H1 (cell line): ENCODE measurements around the gene LHX5. TPM values are rescaled to one million over a fixed set of nuclear protein-coding genes. Genes with fewer than 3 reads are reported as not detected.

ENCODE experiments used
- CTCF ChIA-PET: fragments of 300-600 bp; sonication (Branson Sonifier 250); formaldehyde crosslinking; loops from one replicate; lab custom pipeline; 2021; ENCODE audit not compliant: partially characterized antibody; lab: Charles Lee
- POLR2A ChIA-PET: fragments of 300-600 bp; sonication (Branson Sonifier 250); formaldehyde crosslinking; loops from one replicate; lab custom pipeline; 2021; ENCODE audit warnings: inconsistent platforms; ENCODE audit not compliant: partially characterized antibody; lab: Charles Lee
- DNase-seq, 2 experiments: peaks; one replicate each; pipeline versions ENCODE4 v3.0.0 to v3.0.0-alpha.2; 2010 to 2022; ENCODE audit warnings: low spot score in 2 of 2, low read depth in 1 of 2, mixed read lengths in 1 of 2
- FAIRE-seq: peaks from 2 replicates; lab custom pipeline; 2011; peaks lifted over from hg19 to GRCh38; lab: Jason Lieb, UNC
- H2AFZ ChIP-seq: 2 replicates; pipeline ENCODE4 v1.8.1; 2012; ENCODE audit warnings: low read length, inconsistent platforms
- H2AK5ac ChIP-seq: 2 replicates; pipeline ENCODE4 v1.6.1; 2013; ENCODE audit warnings: low read depth, low read length
- H2BK120ac ChIP-seq: replicated peaks from 2 replicates; pipeline ENCODE3; 2013; ENCODE audit warnings: low read depth, low read length, inconsistent platforms
- H2BK12ac ChIP-seq: 2 replicates; pipeline ENCODE4 v1.6.1; 2013; ENCODE audit warnings: low read depth, low read length
- H2BK15ac ChIP-seq: 2 replicates; pipeline ENCODE4 v1.6.1; 2013; ENCODE audit warnings: low read length
- H2BK20ac ChIP-seq: 2 replicates; pipeline ENCODE4 v1.6.1; 2013; ENCODE audit warnings: low read length
- H2BK5ac ChIP-seq: 2 replicates; pipeline ENCODE4 v1.6.1; 2013; ENCODE audit warnings: low read depth, low read length
- H3K14ac ChIP-seq: 2 replicates; pipeline ENCODE4 v1.6.1; 2013; ENCODE audit warnings: inconsistent platforms; ENCODE audit not compliant: insufficient read length
- H3K18ac ChIP-seq: 2 replicates; pipeline ENCODE4 v1.6.1; 2013; ENCODE audit warnings: low read length; ENCODE audit errors: extremely low read depth
- H3K23ac ChIP-seq: 2 replicates; pipeline ENCODE4 v1.6.1; 2013; ENCODE audit warnings: inconsistent platforms; ENCODE audit not compliant: insufficient read length
- H3K23me2 ChIP-seq: 2 replicates; pipeline ENCODE4 v1.6.1; 2013; ENCODE audit warnings: low read depth, low read length
- H3K27ac ChIP-seq: 2 replicates; pipeline ENCODE4 v1.6.1; 2011; ENCODE audit warnings: low read depth, low read length, inconsistent platforms
- H3K27me3 ChIP-seq, 4 experiments: replicated peaks in 1 of 4; 1 replicate in 1 of 4; 2 replicates in 3 of 4; pipeline versions ENCODE4 v1.6.1 to v1.8.1; 2011 to 2013; ENCODE audit warnings: low read length in 3 of 4, mild to moderate bottlenecking in 3 of 4, inconsistent platforms in 2 of 4, mixed read lengths in 2 of 4, moderate library complexity in 1 of 4; ENCODE audit not compliant: control insufficient read depth in 3 of 4, insufficient read depth in 3 of 4; ENCODE audit errors: extremely low read depth in 1 of 4
- H3K36me3 ChIP-seq, 4 experiments: 2 replicates each; pipeline versions ENCODE4 v1.6.1 to v1.8.1; 2011 to 2013; ENCODE audit warnings: mild to moderate bottlenecking in 4 of 4, low read length in 3 of 4, moderate library complexity in 2 of 4, control low read depth in 1 of 4, inconsistent platforms in 1 of 4; ENCODE audit not compliant: insufficient read depth in 4 of 4, control insufficient read depth in 2 of 4
- H3K4ac ChIP-seq: replicated peaks from 2 replicates; pipeline ENCODE3; 2013; ENCODE audit warnings: low read length, low read depth, mixed read lengths, inconsistent platforms; ENCODE audit not compliant: insufficient read length
- H3K4me1 ChIP-seq, 4 experiments: replicated peaks in 1 of 4; 1 replicate in 1 of 4; 2 replicates in 3 of 4; pipeline versions ENCODE4 v1.6.1 to v1.8.1; 2011 to 2013; ENCODE audit warnings: low read length in 3 of 4, inconsistent platforms in 2 of 4, mixed read lengths in 1 of 4; ENCODE audit not compliant: insufficient read depth in 4 of 4, control insufficient read depth in 3 of 4
- H3K4me2 ChIP-seq, 2 experiments: 2 replicates each; pipeline versions ENCODE4 v1.6.1 to v1.8.1; 2011 to 2013; ENCODE audit warnings: low read depth in 2 of 2, low read length in 2 of 2, control low read depth in 1 of 2, inconsistent platforms in 1 of 2, mild to moderate bottlenecking in 1 of 2; ENCODE audit not compliant: insufficient read depth in 1 of 2
- H3K4me3 ChIP-seq, 4 experiments: fragments of 200-600, 300-600 bp in 1 of 4; sonication (generic), shearing (Covaris generic), sonication (Bioruptor Twin) in 1 of 4; 2 replicates each; pipeline versions ENCODE4 v1.5.1 to v1.8.1; 2011 to 2016; ENCODE audit warnings: low read length in 4 of 4, low read depth in 3 of 4, control low read depth in 2 of 4, inconsistent platforms in 2 of 4, mild to moderate bottlenecking in 2 of 4, mixed read lengths in 1 of 4, moderate library complexity in 1 of 4; ENCODE audit not compliant: insufficient read depth in 2 of 4; ENCODE audit errors: extremely low read depth in 1 of 4
- H3K56ac ChIP-seq: replicated peaks from 2 replicates; pipeline ENCODE3; 2013; ENCODE audit warnings: low read depth, mild to moderate bottlenecking, mixed read lengths, low read length, inconsistent platforms; ENCODE audit not compliant: insufficient read length
- H3K79me1 ChIP-seq: 2 replicates; pipeline ENCODE4 v1.6.1; 2013; ENCODE audit warnings: low read depth, low read length, control low read depth
- H3K79me2 ChIP-seq, 2 experiments: 2 replicates each; pipeline versions ENCODE4 v1.6.1 to v1.8.1; 2012 to 2013; ENCODE audit warnings: low read length in 2 of 2, mild to moderate bottlenecking in 2 of 2, inconsistent platforms in 1 of 2; ENCODE audit not compliant: insufficient read depth in 2 of 2, control insufficient read depth in 1 of 2
- H3K9ac ChIP-seq, 4 experiments: replicated peaks in 1 of 4; 1 replicate in 1 of 4; 2 replicates in 3 of 4; pipeline versions ENCODE4 v1.6.1 to v1.8.1; 2011 to 2013; ENCODE audit warnings: low read depth in 3 of 4, low read length in 3 of 4, control low read depth in 2 of 4, mild to moderate bottlenecking in 2 of 4, moderate library complexity in 2 of 4, inconsistent platforms in 1 of 4; ENCODE audit errors: extremely low read depth in 1 of 4
- H3K9me3 ChIP-seq, 2 experiments: 2 replicates each; pipeline versions ENCODE4 v1.6.1 to v1.8.1; 2012 to 2013; ENCODE audit warnings: mild to moderate bottlenecking in 2 of 2, moderate library complexity in 2 of 2, control low read depth in 1 of 2, inconsistent platforms in 1 of 2, low read depth in 1 of 2, low read length in 1 of 2, mixed read lengths in 1 of 2; ENCODE audit not compliant: insufficient read depth in 2 of 2
- H4K20me1 ChIP-seq, 2 experiments: replicated peaks in 1 of 2; 2 replicates each; pipeline versions ENCODE3 to v1.8.1; 2011 to 2013; ENCODE audit warnings: inconsistent platforms in 2 of 2, low read length in 2 of 2, mild to moderate bottlenecking in 1 of 2; ENCODE audit not compliant: insufficient read depth in 2 of 2, control insufficient read depth in 1 of 2
- H4K5ac ChIP-seq: 2 replicates; pipeline ENCODE4 v1.6.1; 2013; ENCODE audit warnings: low read length, low read depth, mixed read lengths, inconsistent platforms; ENCODE audit not compliant: insufficient read length
- H4K8ac ChIP-seq: 2 replicates; pipeline ENCODE4 v1.8.0; 2013; ENCODE audit warnings: mild to moderate bottlenecking, moderate library complexity, low read length, inconsistent platforms; ENCODE audit not compliant: insufficient read depth; ENCODE audit errors: extremely low read depth
- H4K91ac ChIP-seq: replicated peaks from 2 replicates; pipeline ENCODE3; 2013; ENCODE audit warnings: low read length, mixed read lengths, inconsistent platforms; ENCODE audit not compliant: insufficient read length
- CHD2 ChIP-seq: IDR thresholded peaks from 2 replicates; pipeline ENCODE4 v1.6.1; 2012; ENCODE audit warnings: low read length, improper control_type of control experiment
- FOSL1 ChIP-seq: IDR thresholded peaks from 2 replicates; pipeline ENCODE4 v1.6.1; 2011; ENCODE audit warnings: mild to moderate bottlenecking, low read depth, low read length, moderate library complexity; ENCODE audit not compliant: insufficient read depth
- POLR2AphosphoS5 ChIP-seq: IDR thresholded peaks from 2 replicates; pipeline ENCODE4 v1.6.1; 2011; ENCODE audit warnings: low read depth, low read length
- WGBS, 2 experiments: shearing (Covaris generic) in 1 of 2; methylation state at CpG; one replicate each; pipeline versions ENCODE4 v1.1.6 to v1.1.7; 2013 to 2015; ENCODE audit warnings: low lambda C conversion rate in 2 of 2, mixed read lengths in 2 of 2, inconsistent platforms in 1 of 2, low coverage in 1 of 2, missing lambda C conversion rate in 1 of 2; ENCODE audit not compliant: insufficient replicate concordance in 2 of 2, insufficient coverage in 1 of 2, insufficient read length in 1 of 2; ENCODE audit errors: extremely low coverage in 1 of 2, missing lambda C conversion rate in 1 of 2; 5-methylcytosine and 5-hydroxymethylcytosine counted together
- polyA plus RNA-seq, 7 experiments: library from polyadenylated mRNA; depleted of rRNA in 3 of 7; stranded (reverse) in 5 of 7; unstranded in 2 of 7; fragments of >200 nt in 5 of 7; fragments of 200-250 nt in 2 of 7; gene quantifications; 1 replicate in 5 of 7; 2 replicates in 1 of 7; 4 replicates in 1 of 7; pipeline versions ENCODE4 v1.2.1 to v1.2.3, GENCODE V29; 2011 to 2013; ENCODE audit warnings: missing spikeins in 2 of 7, mixed read lengths in 2 of 7
- total RNA-seq: library from RNA; stranded (reverse); fragmentation: NEBNext Ultra II Directional; extraction: Animal tissue kit (Norgen Biotek cat#: 25700); gene quantifications from 2 replicates; pipeline ENCODE4 v1.2.1, GENCODE V29; 2021

Gene LHX5
- total and polyA plus RNA-seq, 2 of the 8 experiments (the other 6 are each of a cell fraction or from before 2014, with no cell fraction given) = 0.47 to 1.1 TPM

DNA sequence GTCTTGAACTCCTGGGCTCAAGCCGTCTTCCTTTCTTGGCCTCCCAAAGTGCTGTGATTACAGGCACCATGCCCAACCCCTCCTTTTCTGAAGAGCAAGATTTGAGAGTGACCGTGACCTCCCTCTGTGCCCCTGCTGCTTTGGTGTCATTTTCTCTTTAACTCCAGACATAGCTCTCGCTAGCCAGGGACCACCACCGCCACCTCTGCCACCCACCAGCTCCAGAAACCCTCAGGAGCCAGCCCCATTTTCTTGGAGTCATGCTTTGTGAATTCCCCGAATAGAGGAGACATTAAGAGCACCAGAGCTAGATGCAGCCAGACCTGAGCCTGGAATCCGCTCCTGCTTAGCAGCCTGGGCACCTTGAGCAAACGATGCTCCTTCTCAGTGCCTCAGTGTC is 31.3 kb downstream of the LHX5 start:
- Histone ChIP-seq H3K79me2 (no peaks in the 10 kb centered on the region), H4K5ac (no peak overlapping the region), H3K4me2 (no peak overlapping the region), H2AK5ac (no peak overlapping the region), H2BK120ac (no peak overlapping the region), H3K27me3 (peaks cover 0 to 2% (median 0%) of the 10 kb centered on the region in 4 experiments; a peak in 1 of 7 replicates), H4K8ac (no peak overlapping the region), H3K36me3 (no peaks in the 10 kb centered on the region), H3K79me1 (no peaks in the 10 kb centered on the region), H3K56ac (no peak overlapping the region), H2BK12ac (no peak overlapping the region), H3K23ac (no peak overlapping the region), H3K23me2 (peaks cover 6% of the 10 kb centered on the region; the same call in 1 of the 2 replicates), H3K14ac (no peak overlapping the region), H2BK15ac (no peak overlapping the region), H2BK5ac (no peak overlapping the region), H3K4ac (no peak overlapping the region), H4K91ac (no peak overlapping the region), H4K20me1 (no peaks in the 10 kb centered on the region), H3K9ac (no peak overlapping the region), H2AFZ (no peak overlapping the region), H3K9me3 (no peaks in the 10 kb centered on the region; a peak in 1 of 4 replicates), H2BK20ac (no peak overlapping the region), H3K4me1 (peaks cover 0 to 2% (median under 1%) of the 10 kb centered on the region in 4 experiments; a peak in 2 of 7 replicates), H3K27ac (no peak overlapping the region), H3K4me3 (no peak overlapping the region), H3K18ac (no peak overlapping the region)
- FAIRE-seq (no peak), DNase-seq (no peak)
- ChIA-PET POLR2A (interaction anchor here (0.8 kb wide), 1 partner anchor 360 kb away, joined by 3 read pairs; no protein-coding TSS in a partner anchor), CTCF (interaction anchor here (0.7 to 8.4 kb wide), 17 partner anchors 10 to 401 kb away, joined by 3 to 82 read pairs (median 4); no protein-coding TSS in a partner anchor)
- 92% methylated on average over 7 of the region's 7 CpGs; no CpG with 5 or more reads in 1 of the 2 experiments for WGBS, 2 experiments
- TF ChIP-seq FOSL1 = no peak
- TF ChIP-seq POLR2AphosphoS5 = no peak
- TF ChIP-seq CHD2 = no peak
